HG03108 (cell line): ENCODE results near the gene CLPTM1L.
"Not testable (repeated sequence)": the region's sequence is repeated elsewhere in the genome, so short reads cannot be mapped to it uniquely, and the experiment has no call there.

ENCODE experiments used
- ATAC-seq: cut with Tn5 transposase; IDR thresholded peaks from one replicate; pipeline ENCODE4 v1.9.1; 2021; ENCODE audit warnings: moderate library complexity; ENCODE audit not compliant: unreplicated experiment

The CLPTM1L gene

DNA sequence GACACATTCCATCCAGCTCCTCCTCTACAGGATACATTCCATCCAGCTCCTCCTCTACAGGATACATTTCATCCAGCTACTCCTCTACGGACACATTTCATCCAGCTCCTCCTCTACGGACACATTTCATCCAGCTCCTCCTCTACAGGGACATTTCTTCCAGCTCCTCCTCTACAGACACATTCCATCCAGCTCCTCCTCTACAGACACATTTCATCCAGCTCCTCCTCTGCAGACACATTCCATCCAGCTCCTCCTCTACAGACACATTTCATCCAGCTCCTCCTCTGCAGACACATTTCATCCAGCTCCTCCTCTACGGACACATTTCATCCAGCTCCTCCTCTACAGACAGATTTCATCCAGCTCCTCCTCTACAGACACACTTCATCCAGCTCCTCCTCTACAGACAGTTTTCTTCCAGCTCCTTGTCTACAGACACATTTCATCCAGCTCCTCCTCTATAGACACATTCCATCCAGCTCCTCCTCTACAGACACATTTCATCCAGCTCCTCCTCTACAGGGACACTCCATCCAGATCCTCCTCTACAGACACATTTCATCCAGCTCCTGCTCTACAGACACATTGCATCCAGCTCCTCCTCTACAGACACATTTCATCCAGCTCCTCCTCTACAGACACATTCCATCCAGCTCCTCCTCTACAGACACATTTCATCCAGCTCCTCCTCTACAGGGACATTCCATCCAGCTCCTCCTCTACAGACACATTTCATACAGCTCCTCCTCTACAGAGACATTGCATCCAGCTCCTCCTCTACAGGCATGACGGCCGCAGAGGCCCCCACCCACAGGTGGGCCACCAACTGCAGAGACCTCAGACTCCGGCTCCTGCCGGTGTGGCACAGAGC, 16.4 kb downstream of the CLPTM1L start:
- not testable (repeated sequence) for ATAC-seq

DNA sequence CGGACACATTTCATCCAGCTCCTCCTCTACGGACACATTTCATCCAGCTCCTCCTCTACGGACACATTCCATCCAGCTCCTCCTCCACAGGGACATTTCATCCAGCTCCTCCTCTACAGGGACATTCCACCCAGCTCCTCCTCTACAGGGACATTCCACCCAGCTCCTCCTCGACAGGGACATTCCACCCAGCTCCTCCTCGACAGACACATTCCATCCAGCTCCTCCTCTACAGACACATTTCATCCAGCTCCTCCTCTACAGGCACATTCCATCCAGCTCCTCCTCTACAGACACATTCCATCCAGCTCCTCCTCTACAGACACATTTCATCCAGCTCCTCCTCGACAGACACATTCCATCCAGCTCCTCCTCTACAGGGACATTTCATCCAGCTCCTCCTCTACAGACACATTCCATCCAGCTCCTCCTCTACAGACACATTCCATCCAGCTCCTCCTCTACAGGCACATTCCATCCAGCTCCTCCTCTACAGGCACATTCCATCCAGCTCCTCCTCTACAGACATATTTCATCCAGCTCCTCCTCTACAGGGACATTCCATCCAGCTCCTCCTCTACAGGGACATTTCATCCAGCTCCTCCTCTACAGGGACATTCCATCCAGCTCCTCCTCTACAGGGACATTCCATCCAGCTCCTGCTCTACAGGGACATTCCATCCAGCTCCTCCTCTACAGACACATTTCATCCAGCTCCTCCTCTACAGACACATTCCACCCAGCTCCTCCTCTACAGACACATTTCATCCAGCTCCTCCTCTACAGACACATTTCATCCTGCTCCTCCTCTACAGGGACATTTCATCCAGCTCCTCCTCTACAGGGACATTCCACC, 17.8 kb downstream of the CLPTM1L start:
- ATAC-seq, result not testable (repeated sequence)

DNA sequence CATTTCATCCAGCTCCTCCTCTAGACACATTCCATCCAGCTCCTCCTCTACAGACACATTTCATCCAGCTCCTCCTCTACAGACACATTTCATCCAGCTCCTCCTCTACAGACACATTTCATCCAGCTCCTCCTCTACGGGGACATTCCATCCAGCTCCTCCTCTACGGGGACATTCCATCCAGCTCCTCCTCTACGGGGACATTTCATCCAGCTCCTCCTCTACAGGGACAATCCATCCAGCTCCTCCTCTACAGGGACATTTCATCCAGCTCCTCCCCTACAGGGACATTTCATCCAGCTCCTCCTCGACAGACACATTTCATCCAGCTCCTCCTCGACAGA, 18.4 kb downstream of the CLPTM1L start:
- ATAC-seq, result not testable (repeated sequence)

DNA sequence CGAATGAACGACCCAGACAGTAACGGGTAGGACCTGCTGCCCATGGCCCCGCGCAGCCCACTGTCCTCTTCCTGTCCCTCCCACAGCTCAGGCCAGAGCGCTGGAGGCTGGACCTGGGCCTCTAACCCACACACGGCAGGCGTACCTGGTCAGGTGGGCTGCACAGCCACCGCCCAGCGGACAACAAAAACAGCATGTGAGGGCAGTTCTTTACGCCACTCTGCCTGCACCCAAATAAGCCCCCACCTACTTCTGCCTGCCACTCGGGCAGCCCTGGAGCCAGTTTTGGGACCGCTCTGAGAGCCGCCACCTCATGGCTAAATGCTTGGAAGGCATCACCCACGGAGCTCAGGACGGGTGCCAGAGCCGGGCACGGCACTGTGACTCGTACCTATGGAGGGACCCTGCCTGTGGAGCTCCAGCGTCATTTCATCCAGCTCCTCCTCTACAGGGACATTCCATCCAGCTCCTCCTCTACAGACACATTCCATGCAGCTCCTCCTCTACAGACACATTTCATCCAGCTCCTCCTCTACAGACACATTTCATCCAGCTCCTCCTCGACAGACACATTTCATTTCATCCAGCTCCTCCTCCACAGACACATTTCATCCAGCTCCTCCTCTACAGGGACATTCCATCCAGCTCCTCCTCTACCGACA, 18.9 kb downstream of the CLPTM1L start:
- ATAC-seq, result no peak

DNA sequence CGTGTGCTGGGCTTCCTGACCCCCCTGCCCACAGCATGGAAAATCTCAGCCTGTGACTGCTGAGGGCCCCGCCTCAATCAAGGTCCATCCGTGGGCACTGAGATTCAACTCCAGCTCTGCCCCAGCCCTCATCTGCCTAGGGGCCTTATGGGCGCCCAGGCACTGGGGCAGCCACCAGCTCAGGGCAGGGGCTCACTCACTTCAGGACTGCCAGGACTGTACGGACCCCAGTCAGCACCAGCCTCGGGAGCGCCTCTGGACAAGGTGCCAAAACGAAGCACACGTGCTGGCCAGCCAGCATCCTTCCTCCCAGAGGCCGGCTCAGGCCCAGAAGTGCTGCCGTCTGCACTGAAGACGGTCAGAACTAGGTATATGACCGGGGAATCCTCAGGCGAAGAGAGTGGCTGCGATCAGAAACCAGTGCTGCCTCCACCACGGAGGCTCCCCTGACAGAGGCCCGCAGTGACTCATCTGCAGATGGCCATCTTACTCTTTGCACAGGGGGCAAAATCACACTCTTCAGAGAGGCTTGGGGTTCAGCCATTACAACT, 19.6 kb downstream of the CLPTM1L start:
- ATAC-seq, result no peak

DNA sequence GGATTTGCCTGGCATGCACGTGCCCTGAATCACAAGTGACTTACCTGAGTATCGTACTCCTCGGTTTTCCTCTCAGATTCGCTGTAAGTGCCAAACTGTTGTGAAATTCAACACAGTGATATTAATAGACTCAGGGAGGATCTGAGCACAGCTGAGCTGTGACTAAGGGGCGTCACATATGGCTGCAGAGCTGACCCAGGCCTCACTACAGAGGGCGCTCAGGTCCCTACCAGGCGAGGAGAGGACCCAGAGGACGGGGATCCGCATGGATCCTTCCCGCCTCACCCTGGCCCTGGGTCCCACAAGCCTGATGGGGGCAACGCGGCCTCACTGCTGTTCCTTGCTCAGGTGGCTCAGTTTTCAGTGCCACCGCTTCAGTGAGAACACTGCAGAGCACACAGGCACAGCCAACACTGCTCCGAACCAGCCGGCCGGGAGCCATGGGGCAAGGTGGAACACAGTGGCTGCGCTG, 20.1 kb downstream of the CLPTM1L start:
- ATAC-seq, result no peak

DNA sequence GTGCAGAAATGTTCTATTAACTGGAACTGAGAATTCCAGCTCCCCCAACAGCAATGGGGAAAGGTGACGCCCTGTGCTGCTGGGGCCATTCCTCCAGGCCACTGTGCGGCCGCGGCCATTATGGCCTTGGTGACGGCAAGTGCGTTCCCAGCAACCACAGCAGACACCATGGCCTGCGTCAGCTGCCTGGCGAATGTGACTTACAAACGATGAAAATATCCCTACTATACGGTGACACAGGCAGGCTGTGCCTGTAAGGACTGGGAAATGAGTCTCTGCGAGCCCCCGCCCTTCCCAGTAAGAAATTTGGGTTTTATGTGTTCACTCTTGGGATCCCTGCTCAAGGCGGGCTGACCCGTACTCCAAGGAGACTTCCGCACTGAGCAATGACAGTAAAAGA, 20.6 kb downstream of the CLPTM1L start:
- ATAC-seq, result no peak

DNA sequence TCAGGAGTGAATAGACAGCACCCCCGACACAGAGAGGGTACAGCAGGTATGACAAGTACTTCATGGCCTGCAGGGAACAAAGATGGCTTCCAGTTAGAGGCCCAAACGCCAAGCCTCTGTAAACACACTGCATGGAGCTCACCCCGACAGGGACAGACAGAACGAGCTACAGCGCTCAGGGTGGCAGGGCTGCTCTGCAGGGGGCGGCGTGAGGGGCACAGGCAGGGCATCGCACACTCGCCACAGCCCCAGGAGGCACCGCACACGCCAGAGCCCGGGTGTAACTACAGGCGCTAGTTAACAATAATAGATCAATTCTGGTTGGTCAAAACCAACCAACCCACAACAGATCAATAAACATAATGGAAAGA, 21.1 kb downstream of the CLPTM1L start:
- no peak for ATAC-seq

DNA sequence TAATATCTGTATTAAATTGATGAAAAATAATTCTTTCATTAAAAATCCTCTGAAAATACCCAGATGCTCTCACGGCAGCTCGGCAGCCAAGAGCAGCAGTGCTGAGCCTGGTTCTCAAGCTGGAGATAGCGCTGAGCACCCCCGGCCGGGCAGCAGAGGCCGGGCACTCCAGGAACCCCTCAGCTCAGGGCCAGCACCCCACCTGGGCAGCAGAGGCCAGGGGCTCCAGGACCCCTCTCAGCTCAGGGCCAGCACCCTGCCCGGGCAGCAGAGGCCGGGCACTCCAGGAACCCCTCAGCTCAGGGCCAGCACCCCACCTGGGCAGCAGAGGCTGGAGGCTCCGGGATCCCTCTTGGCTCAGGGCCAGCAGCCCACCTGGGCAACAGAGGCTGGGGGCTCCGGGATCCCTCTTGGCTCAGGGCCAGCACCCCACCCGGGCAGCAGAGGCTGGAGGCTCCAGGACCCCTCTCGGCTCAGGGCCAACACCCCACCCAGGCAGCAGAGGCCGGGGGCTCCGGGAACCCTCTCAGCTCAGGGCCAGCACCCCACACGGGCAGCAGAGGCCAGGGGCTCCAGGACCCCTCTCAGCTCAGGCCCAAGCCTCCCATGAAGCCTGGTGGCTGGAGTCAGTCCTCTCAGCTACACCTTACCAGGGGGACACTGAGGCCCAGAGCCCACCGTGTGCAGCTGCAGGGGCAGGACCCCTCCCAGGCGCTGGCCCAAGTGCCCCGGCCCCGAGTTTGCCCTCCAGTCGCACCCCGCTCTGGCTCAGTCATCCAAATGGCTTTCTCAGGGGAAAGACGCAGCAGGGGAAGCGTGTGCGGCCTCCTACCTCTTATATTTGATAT, 21.7 kb downstream of the CLPTM1L start:
- no peak for ATAC-seq

DNA sequence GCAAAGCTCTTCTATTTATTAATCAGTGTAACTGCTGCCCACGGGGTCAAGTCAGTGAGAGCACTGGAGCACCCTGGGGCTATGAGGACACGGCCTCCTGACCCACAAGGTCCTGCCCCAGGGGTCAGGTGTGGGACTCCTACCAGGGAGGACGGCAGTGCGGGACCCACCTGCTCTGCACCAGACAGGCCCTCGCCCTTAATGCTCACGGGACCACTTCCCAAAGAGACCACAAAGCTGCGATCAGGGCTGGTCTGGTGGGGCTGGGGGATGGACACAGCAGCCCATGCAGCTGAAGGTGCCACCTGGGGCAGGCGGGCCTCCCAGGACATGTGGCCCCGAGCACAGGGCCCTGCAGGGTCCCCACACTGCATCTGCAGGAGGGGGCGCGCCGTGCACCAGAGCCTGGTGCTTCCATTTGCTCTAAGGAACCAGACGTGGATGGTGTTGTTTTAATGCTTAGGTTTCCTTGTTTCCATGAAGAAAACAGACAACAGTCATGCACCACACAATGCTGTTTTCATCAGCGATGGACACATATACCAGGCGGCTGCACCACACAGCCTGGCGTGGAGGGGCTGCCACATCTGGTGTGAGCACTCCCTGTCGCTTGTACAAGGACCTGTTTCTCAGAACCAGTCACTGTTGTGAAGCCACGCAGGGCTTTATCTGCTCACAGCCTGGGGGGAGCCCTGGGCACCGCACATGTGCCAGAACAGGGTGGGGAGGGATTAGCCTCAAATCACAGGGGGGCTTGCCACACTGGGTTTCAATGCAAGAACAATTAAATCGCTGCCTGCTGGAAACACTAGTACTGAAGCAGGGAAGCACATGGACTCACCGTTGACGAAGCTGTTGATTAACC, 22.6 kb downstream of the CLPTM1L start:
- ATAC-seq, result no peak

DNA sequence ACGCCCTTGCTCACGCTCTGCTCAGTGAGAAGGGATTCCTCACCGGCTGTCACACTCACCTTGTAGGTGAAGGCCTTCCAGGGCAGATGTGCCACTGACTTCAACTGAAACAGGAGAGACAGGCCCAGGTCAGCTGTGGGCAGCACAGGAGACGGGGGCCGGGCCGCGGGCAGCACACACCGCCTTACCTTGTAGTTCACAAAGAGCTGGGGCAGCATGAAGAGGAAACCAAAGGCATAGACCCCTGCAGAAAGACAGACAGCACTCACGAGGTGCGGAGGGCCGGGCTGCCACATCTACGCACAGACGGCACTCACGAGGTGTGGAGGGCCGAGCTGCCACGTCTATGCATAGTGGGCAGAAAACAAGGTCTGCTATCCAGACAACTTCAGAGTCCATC, 23.3 kb downstream of the CLPTM1L start:
- ATAC-seq, result no peak

DNA sequence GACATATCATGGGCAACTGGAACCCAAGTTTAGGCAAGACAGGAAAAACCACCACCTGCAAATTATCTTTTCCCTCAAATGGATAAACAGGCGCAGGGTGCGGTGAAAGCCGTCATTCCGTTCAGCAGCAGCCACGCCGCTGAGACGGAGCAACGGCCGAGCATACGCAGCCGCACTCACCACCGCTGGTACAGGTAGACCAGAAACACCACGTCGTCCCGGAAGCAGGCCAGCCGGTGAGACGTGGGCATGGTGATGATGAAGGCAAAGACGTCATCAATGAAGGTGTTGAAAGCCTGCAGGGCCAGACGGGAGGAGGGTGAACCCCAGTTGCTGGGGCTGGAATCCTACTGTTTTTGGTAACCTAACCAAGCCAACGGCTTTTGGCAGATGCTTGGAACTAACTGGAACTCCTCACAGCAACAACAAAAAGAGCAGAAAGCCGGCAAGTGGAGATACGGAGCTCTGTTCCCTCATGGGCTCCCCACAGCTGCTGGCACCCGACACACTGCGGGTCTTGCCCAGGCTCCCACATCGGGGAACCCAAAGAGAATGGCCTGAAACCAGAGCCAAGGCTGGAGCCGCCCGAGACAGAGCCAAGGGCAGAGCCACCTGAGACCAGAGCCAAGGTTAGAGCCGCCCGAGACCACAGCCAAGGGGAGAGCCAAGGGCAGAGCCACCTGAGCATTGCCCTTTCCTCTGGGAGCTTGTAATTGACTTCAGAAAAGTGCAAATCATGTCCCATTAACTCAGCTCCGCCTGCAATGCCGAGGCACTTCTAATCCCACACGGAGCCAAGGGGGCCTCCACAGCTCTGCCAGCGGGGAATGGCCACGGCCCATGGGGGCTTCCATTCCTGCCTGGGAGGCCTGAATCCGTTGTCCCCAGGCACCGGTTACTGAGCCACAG, 24.2 kb downstream of the CLPTM1L start:
- ATAC-seq, result no peak

DNA sequence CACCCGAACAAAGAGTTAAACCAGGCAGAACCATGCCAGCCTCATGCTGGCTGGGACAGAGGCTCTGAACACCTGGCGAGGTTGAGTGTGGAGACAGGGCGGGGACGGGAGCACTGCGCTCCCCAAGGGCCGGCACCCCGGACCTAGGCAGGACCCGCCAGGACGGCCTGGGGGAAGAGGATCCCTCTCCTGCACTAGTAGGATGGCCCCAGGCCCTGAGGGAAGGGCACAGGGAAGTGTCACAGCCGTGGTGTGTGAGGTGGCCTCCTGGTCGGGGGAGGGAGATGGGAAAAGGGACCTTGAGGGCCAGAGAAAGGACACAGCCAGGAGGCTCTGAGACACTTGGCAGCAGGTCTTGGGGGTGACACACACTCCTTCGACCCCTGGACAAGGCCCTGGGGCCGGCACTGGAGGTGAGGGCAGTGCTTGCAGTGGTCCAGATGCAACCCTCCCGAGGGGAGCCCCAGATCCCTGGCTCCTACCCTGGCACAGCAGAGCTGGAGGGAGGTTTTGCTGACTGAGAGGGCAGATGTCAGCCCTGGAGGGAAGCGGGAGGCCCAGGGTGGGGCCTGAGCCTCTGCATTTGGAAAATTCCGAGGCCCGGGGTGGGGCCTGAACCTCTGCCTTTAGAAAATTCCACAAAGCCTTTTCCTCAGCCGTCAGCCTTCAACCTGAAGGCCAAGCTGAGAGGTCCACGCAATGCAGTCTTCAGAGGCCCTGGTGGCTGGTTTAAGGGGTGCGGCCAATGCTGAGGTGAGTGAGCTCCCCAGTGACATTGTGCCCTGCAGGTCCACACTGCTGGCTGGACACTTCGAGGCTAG, 25.3 kb downstream of the CLPTM1L start:
- ATAC-seq, result no peak

DNA sequence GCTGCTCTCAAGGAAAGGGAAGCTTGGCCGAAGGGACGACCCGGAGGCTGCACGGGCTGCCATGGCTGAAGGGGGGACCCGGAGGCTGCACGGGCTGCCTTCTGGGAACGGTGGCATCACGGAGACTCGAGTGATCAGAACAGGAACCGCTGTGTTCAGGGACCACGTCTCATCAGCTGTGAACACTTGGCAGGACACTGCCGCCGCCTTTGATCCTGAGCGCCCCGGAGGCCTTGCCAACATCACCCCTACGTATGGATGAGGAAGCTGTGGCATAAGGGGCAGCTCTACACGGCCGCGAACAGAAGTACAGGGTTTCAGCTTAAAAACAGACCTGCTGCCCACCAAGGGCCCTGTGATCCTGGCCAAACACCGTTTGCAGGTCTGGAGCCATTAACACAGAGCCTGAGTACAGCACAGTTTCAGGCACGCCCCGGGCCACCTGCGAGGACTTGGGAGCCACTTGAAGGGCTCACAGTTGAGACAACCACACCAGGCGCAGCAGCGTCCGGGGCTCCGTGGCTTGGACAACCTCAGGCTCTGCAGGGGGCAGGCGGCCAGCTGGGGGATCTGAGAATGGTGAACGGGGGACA, 26.1 kb downstream of the CLPTM1L start:
- ATAC-seq, result no peak

DNA sequence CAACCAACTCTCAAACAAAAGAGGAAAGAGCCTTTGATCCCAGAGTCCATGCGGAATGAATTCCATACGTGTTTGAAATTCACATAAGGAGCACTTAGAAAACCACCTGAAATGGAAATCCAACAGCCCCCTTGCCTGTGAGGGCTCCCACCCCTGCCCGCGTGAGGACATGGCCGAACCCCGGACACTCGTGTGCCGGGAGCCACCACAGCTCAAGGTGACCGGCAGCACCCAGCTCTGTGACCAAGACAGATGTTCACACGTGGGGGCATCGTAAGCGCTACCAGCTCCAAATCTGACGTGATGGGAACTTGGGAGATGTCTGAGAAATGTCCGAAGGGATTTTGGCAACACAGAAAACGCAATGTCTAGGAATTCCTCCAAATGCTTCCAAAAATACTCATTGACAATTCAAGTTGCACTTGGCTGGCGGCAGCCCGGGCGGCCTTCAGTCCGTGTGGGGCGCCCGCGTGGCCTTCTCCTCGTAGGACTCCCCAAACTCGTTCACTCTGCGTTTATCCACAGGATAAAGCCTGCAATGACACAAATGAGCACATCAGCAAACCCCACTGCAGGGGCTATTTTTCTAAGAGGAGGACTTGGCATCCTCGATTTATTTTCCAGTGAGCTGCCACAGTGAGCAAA, 26.9 kb downstream of the CLPTM1L start:
- no peak for ATAC-seq

DNA sequence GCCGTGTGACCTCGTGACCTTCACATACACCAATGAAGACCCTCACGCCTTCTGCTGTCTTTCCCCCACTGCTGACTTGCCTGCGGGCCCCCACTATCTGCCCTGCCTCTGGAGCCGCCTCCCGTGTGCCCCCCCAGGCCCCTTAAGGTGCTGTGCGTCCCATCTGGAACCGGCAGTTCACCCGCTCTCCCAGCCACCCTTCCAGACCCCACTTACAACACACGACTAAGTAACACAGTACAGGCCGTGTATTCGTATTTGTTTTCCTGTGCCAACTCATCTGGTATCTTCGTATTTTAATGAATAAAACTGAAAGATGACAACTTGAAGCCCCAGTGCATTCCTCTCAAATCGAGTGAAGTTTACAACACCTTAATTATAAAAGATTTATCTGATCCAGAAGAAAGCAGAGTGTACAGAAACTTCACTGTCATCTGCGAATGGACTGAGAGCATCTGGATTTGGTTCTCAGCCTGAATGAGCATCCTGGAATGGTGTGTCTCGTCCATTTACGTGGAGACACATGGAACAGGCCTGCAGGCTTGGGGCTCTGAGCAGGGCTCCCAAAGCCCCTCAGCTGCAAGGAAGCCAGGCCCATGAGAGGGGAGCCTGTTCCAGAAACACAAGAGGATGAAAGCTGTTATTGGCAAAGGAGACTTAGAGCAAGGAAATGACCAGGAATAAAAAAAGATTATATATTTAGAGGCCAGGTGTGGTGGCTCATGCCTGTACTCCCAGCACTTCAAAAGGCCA, 28.1 kb downstream of the CLPTM1L start:
- no peak for ATAC-seq
